HG03342 (cell line): ENCODE results near the gene RC3H2.
"Not testable (repeated sequence)": the region's sequence is repeated elsewhere in the genome, so short reads cannot be mapped to it uniquely, and the experiment has no call there.

ENCODE experiments used
- ATAC-seq: cut with Tn5 transposase; IDR thresholded peaks from one replicate; pipeline ENCODE4 v1.9.1; 2021; ENCODE audit warnings: mild to moderate bottlenecking, moderate library complexity; ENCODE audit not compliant: unreplicated experiment

RC3H2 gene

DNA sequence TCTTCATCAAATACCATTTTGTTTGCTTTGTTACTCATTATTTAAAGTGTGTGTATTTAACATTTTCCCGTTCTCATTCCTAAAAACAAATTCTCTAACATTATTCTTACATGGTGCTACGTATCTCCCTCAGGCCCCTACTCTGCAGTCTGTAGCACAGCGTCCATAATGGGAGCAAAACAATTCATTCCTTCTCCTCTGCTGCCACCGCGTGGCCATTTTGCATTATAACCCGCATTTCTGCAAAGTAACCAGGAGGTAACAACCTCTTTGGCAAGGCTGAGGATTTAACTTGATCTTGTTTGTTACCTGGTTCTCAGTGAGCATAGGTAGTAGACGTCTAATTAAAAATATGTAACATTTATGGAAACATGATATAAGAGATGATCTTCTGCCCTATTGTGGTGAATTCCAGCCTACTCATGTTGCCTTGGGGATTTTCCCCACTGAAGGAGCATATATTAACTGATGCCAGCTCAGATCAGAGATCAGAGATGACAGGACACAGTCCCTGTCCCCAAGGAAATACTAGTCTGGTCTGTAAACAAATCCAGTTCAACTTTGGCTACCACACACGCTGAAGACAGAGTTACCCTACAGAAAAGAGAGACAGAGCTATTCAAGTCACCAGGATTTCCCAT lies 94.7 kb downstream of the RC3H2 start:
- peak; percentile 87 for ATAC-seq

DNA sequence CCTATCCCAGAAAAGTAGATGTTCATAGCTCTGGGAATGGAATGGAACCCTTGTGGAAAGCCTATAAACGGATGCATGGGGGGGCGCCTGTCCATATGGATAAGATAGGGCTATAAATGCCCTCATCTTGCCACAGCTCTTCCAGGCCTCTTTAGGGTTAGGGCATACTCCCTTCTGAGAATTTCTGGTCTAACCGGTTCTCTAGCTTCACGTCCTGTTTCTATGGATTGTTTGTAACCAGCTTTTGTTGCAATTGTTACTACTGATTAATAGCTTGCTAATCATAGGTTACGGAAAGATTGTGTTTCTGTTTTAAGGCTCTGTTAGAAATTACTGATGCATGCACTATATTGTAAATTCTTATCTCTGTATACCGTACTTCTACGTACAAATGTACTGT lies 95.9 kb downstream of the RC3H2 start:
- ATAC-seq, result not testable (repeated sequence)

DNA sequence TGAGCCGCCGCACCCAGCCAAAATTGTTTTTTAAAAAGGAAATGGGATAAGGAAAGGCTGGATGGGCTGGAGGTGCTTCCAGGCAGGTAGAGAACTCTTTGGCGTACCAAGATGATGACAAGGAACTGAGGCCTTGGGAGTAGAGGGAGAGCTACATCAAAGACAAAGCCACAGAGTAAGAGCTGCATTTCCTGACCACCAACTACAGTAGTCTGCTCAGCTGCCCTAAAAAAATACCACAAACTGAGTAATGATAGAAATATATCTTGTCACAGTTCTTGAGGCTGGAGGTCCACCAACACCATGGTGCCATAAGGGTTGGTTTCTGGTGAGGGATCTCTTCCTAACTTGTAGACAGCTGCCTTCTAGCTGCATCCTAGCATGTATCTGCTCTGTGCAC lies 97.0 kb downstream of the RC3H2 start:
- no peak for ATAC-seq

DNA sequence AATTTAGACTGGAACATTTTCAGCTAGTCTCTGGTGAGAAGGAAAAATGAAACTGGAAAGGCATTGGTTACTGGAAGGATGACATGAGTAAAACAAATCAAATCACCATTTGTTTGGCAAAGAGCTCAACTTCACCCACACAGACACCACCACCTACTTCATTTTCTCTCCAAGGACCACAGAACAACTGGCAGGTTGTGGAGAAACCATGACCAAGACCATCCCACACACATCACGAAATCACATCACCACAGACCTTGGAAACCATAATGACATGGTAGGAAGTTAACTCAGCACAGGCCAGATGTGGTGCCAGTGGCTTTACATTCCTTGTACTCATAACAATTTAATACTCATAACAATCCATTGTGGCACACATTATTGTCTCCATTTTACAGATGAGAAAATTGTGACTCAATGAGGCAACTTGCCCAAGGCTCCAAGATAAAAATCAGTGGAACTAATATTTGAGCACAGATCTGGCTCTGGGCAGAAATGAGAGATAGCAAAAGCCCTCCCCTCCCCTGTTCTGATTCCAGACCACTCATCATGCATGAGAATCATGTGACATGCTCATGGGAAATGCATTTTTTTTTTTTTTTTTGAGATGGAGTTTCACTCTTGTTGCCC lies 97.8 kb downstream of the RC3H2 start:
- no peak for ATAC-seq

DNA sequence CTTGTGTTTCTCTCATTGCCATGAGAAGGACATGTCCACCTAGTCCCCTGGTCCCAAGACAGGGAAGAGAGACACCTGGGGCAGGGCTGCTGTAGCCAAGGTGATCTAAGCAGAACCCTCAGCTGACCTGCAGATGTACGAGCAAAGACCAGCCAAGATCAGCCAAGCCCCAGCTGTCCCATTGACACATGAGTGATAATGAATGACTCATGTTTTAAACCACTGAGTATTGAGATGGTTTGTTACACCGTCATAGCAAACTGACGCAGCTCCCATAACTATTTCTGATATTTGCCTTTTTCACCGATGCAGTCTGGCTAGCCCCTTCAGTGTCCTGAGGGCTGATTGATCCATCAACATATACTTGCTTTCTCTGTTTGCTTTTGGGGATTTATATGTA lies 98.5 kb downstream of the RC3H2 start:
- ATAC-seq, result no peak

DNA sequence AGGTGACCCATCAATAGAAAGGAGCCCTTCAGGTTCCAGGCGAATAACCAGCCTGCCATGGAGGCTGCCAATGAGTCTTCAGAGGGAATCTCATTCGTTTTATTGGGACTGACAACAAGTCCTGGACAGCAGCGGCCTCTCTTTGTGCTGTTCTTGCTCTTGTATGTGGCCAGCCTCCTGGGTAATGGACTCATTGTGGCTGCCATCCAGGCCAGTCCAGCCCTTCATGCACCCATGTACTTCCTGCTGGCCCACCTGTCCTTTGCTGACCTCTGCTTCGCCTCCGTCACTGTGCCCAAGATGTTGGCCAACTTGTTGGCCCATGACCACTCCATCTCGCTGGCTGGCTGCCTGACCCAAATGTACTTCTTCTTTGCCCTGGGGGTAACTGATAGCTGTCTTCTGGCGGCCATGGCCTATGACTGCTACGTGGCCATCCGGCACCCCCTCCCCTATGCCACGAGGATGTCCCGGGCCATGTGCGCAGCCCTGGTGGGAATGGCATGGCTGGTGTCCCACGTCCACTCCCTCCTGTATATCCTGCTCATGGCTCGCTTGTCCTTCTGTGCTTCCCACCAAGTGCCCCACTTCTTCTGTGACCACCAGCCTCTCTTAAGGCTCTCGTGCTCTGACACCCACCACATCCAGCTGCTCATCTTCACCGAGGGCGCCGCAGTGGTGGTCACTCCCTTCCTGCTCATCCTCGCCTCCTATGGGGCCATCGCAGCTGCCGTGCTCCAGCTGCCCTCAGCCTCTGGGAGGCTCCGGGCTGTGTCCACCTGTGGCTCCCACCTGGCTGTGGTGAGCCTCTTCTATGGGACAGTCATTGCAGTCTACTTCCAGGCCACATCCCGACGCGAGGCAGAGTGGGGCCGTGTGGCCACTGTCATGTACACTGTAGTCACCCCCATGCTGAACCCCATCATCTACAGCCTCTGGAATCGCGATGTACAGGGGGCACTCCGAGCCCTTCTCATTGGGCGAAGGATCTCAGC lies 104.8 kb downstream of the RC3H2 start, which contains the start of gene OR1K1:
TSS of gene OR1K1 (plus strand) at position 58 of the 995 bp plus-strand sequence. CDS start at position 58, 0 bp downstream.
- ATAC-seq, result no peak

DNA sequence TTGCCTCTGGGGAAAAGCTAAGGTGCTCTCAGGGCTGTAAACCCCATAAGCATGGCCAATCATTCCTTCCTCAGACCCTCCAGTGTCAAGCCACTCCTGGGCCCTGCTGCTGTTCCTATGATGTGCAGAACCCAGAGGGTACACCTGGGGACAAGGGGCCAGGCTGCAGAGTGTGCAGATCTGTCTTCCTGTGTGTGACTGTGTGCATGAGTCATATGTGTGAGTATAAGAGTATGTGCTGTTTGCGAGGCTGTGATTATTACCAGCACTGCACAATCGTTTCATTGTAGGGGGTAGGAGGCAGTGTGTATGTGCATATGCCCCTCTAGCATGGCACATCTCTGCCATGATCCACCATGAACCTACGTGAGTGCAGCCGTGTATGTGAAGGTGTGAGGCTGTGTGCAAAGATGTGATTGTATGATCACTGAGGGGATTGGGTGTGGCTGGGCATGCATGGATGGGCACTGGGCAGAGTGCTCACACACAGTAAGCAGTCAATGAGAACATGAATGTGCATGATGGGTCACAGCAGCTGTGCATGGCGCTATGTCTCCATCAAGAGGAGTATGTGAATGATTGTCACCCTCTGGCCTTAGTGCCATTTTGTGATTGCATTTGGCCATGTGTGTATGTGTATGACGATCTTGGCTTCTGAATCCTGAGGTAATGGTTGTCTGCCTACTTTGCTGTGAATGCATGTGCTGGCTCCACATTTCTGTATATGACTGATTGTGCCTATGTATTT lies 107.7 kb downstream of the RC3H2 start:
- ATAC-seq, result no peak
